ENCODE results near the gene OSTM1. TPM values are rescaled to one million over a fixed set of nuclear protein-coding genes. Genes with fewer than 3 reads are reported as not detected.
A peak's percentile ranks its signal among the peaks of the same experiment; 100 is the strongest.

The OSTM1 gene
- total RNA-seq, 2 experiments from 2014 or later: 16.3 to 20.9 TPM

DNA sequence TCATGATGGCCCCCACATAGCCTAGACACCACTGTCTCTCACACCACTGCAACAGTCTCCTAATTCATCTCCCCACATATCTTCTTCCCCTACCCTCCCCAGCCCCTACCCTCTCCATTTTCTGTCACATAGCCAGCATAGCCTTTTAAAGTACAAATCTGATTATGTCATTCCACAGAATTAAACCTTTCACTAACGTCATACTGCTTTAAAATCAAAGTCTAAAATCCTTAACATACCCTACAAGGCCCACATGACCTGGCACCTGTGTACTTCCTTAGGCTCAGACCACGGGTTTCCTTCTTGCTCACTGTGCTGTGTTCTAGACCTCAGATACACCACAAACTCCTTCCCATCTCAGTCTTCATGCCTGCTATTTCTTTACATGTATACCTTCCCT is 5.9 kb downstream of the OSTM1 start:
- peak in 8 of 14 experiments; percentile 3 to 68 (median 36) for DNase-seq
- CTCF ChIA-PET: no interaction called here
- peak; percentile 96 for ATAC-seq (ENCODE audit: poor library complexity)
- POLR2A ChIA-PET: no interaction called here
- intact Hi-C loops (cut with DNase I, micrococcal nuclease): no loop called here
- peaks cover 15% of the 10 kb centered on the region for H3K36me3 Mint-ChIP-seq (ENCODE audit: low read depth)
- peaks cover 13% of the 10 kb centered on the region for H3K36me3 ChIP-seq (ENCODE audit: insufficient read depth, low read length)
- H3K4me1 Mint-ChIP-seq (ENCODE audit: low read depth): peaks cover 19% of the 10 kb centered on the region
- no peaks in the 10 kb centered on the region for H3K9me3 Mint-ChIP-seq
- no peaks in the 10 kb centered on the region for H3K27me3 Mint-ChIP-seq
- peaks cover 12% of the 10 kb centered on the region for H3K4me1 ChIP-seq (ENCODE audit: insufficient read depth, low read length)
- H3K27ac ChIP-seq (ENCODE audit: low read depth in 1 of 2, low read length in 2 of 2): no peak overlapping the region
- no peak overlapping the region for H3K4me3 Mint-ChIP-seq
- TF ChIP-seq, protein P1, sequence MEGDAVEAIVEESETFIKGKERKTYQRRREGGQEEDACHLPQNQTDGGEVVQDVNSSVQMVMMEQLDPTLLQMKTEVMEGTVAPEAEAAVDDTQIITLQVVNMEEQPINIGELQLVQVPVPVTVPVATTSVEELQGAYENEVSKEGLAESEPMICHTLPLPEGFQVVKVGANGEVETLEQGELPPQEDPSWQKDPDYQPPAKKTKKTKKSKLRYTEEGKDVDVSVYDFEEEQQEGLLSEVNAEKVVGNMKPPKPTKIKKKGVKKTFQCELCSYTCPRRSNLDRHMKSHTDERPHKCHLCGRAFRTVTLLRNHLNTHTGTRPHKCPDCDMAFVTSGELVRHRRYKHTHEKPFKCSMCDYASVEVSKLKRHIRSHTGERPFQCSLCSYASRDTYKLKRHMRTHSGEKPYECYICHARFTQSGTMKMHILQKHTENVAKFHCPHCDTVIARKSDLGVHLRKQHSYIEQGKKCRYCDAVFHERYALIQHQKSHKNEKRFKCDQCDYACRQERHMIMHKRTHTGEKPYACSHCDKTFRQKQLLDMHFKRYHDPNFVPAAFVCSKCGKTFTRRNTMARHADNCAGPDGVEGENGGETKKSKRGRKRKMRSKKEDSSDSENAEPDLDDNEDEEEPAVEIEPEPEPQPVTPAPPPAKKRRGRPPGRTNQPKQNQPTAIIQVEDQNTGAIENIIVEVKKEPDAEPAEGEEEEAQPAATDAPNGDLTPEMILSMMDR (IDR thresholded peaks at IDR 0.05): no peak
- H3K27ac Mint-ChIP-seq: no peak overlapping the region
- H3K4me3 ChIP-seq (ENCODE audit: low read length): no peak overlapping the region
- no peaks in the 10 kb centered on the region for H3K9me3 ChIP-seq (ENCODE audit: control insufficient read depth in 1 of 2, insufficient read depth in 1 of 2, low read length in 2 of 2)
- H3K27me3 ChIP-seq (ENCODE audit: control insufficient read depth in 1 of 2, insufficient read depth in 2 of 2, low read length in 2 of 2): no peaks in the 10 kb centered on the region

- H3K9me3 Mint-ChIP-seq: no peaks in the 10 kb centered on the region
- POLR2A ChIA-PET: no interaction called here
These were observed 6.4 kb downstream of the OSTM1 start for GRCh38 chr6:108068182-108068581.

GRCh38 chr6:108052706-108053105 is 21.8 kb downstream of the OSTM1 start:
- ATAC-seq (ENCODE audit: poor library complexity) (no peak), DNase-seq (no peak)
- Histone ChIP-seq H3K27ac (ENCODE audit: low read depth in 1 of 2, low read length in 2 of 2) (no peak overlapping the region), H3K4me1 (ENCODE audit: insufficient read depth, low read length) (no peaks in the 10 kb centered on the region), H3K9me3 (ENCODE audit: control insufficient read depth in 1 of 2, insufficient read depth in 1 of 2, low read length in 2 of 2) (no peaks in the 10 kb centered on the region), H3K4me3 (ENCODE audit: low read length) (no peak overlapping the region), H3K36me3 (ENCODE audit: insufficient read depth, low read length) (peaks cover 42% of the 10 kb centered on the region), H3K27me3 (ENCODE audit: control insufficient read depth in 1 of 2, insufficient read depth in 2 of 2, low read length in 2 of 2) (no peaks in the 10 kb centered on the region)
- CTCF ChIA-PET: no interaction called here
- POLR2A ChIA-PET: no interaction called here
- Mint-ChIP-seq H3K27ac (no peak overlapping the region), H3K9me3 (no peaks in the 10 kb centered on the region), H3K4me1 (ENCODE audit: low read depth) (no peaks in the 10 kb centered on the region), H3K36me3 (ENCODE audit: low read depth) (peaks cover 68% of the 10 kb centered on the region), H3K4me3 (no peak overlapping the region), H3K27me3 (no peaks in the 10 kb centered on the region)
- intact Hi-C loops (cut with DNase I, micrococcal nuclease): loop anchor here in 1 of 2 experiments (5.0 kb wide), 1 partner anchor 920 kb away; no protein-coding TSS in a partner anchor
- TF ChIP-seq, protein P1 (IDR thresholded peaks at IDR 0.05): no peak

More at GRCh38 chr6:108068182-108068581, 6.4 kb downstream of the OSTM1 start:
- no peak for ATAC-seq (ENCODE audit: poor library complexity)
- Histone ChIP-seq H3K4me1 (ENCODE audit: insufficient read depth, low read length) (peaks cover 8% of the 10 kb centered on the region), H3K27me3 (ENCODE audit: control insufficient read depth in 1 of 2, insufficient read depth in 2 of 2, low read length in 2 of 2) (no peaks in the 10 kb centered on the region), H3K27ac (ENCODE audit: low read depth in 1 of 2, low read length in 2 of 2) (no peak overlapping the region), H3K9me3 (ENCODE audit: control insufficient read depth in 1 of 2, insufficient read depth in 1 of 2, low read length in 2 of 2) (no peaks in the 10 kb centered on the region), H3K36me3 (ENCODE audit: insufficient read depth, low read length) (peaks cover 14% of the 10 kb centered on the region), H3K4me3 (ENCODE audit: low read length) (no peak overlapping the region)
- Mint-ChIP-seq H3K36me3 (ENCODE audit: low read depth) (peaks cover 15% of the 10 kb centered on the region), H3K27me3 (no peaks in the 10 kb centered on the region), H3K4me1 (ENCODE audit: low read depth) (peaks cover 15% of the 10 kb centered on the region), H3K27ac (no peak overlapping the region), H3K4me3 (no peak overlapping the region)
- intact Hi-C loops (cut with DNase I, micrococcal nuclease): no loop called here
- CTCF ChIA-PET: no interaction called here
- DNase-seq: no peak
- TF ChIP-seq, protein P1 (IDR thresholded peaks at IDR 0.05): no peak

All from CD4-positive, alpha-beta T cell (primary cell).